Measurements from ENCODE around the gene MYO1B. TPM values are rescaled to one million over a fixed set of nuclear protein-coding genes. Genes with fewer than 3 reads are reported as not detected.

Gene MYO1B
- total RNA-seq, 1 experiment from 2014 or later: 37.8 TPM

DNA sequence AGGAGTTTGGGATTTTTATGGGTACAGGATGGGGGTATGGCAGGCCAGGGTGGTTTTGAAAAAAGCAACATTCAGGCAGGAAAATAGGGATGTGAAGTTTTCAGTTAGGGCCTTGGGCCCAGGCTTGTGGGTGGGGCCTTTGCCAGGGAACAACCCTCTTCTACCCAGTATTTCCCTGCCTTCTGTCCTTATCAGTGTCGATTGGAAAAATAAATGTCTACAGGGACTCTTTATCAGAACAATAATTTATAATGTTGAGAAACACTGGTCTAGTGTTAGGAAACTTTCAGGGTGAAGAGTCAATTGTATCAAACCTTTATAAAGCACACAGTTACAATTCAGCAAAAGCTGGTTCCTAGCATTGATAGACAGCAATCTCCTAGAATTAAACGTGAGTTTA is 218.6 kb downstream of the MYO1B start:
- no TSS peak for BruUV-seq (replicated peaks)
- H3K36me3 ChIP-seq (ENCODE audit: insufficient read depth, low read length, poor library complexity, severe bottlenecking): no peaks in the 10 kb centered on the region
- no peak overlapping the region for H3K27ac ChIP-seq (ENCODE audit: low read depth, low read length, poor library complexity, severe bottlenecking)
- ChIA-PET POLR2A (ENCODE audit: low non-redundant PET) (no interaction called here), CTCF (no interaction called here)
- intact Hi-C loops (cut with micrococcal nuclease; ENCODE audit: unreplicated experiment): no loop called here
- H3K4me3 ChIP-seq (ENCODE audit: low read depth, low read length, poor library complexity, severe bottlenecking): no peak overlapping the region
- no peaks in the 10 kb centered on the region for H3K9me3 ChIP-seq (ENCODE audit: low read depth, low read length, poor library complexity, severe bottlenecking)
- no peaks in the 10 kb centered on the region for H3K4me1 ChIP-seq (ENCODE audit: insufficient read depth, low read length, poor library complexity, severe bottlenecking)
- DNase-seq (ENCODE audit: low spot score): no peak
- TF ChIP-seq CTCF (conservative IDR thresholded peaks at IDR 0.05; ENCODE audit: low read depth, low read length): no peak
- no peak for TF ChIP-seq EZH2 (IDR thresholded peaks at IDR 0.05; ENCODE audit: borderline replicate concordance, low read depth, low read length, poor library complexity, severe bottlenecking)
- no peaks in the 10 kb centered on the region for H3K27me3 ChIP-seq (replicated peaks; ENCODE audit: insufficient read depth, low read depth, low read length, poor library complexity)

DNA sequence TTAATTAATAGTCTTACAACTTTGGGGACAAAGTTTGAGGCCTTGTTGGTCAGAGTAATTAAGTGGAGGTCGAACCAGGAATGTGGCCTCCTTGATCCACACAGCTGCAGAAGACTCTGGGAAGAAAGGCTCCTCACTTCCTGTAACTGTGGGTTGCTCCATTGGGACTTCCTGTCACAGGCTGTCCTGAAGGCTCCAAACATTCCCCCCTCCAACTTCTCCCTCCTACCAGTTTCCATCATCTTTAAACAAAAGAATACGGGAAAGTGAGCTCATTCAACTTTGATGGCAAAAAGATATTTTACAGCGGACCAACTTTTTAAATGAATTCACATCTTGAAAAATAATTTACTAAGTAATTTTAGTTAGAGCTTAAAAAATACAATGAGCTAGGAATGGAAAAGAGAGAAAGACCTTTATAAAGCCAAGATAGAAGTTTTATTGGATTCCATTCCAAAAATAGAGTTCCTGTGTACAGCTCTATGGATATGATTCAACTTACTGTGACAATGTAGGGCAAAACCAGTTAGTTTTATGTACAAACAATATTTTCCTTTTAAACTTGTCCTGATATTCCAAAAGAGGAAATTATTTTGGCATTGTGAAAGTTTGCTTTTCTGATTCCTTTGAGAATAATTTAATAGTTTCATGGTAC is 220.7 kb downstream of the MYO1B start:
- Histone ChIP-seq H3K9me3 (ENCODE audit: low read depth, low read length, poor library complexity, severe bottlenecking) (no peaks in the 10 kb centered on the region), H3K4me3 (ENCODE audit: low read depth, low read length, poor library complexity, severe bottlenecking) (no peak overlapping the region), H3K27ac (ENCODE audit: low read depth, low read length, poor library complexity, severe bottlenecking) (no peak overlapping the region), H3K27me3 (replicated peaks; ENCODE audit: insufficient read depth, low read depth, low read length, poor library complexity) (no peaks in the 10 kb centered on the region), H3K36me3 (ENCODE audit: insufficient read depth, low read length, poor library complexity, severe bottlenecking) (no peaks in the 10 kb centered on the region), H3K4me1 (ENCODE audit: insufficient read depth, low read length, poor library complexity, severe bottlenecking) (no peaks in the 10 kb centered on the region)
- intact Hi-C loops (cut with micrococcal nuclease; ENCODE audit: unreplicated experiment): no loop called here
- TF ChIP-seq CTCF (conservative IDR thresholded peaks at IDR 0.05; ENCODE audit: low read depth, low read length) (no peak), EZH2 (IDR thresholded peaks at IDR 0.05; ENCODE audit: borderline replicate concordance, low read depth, low read length, poor library complexity, severe bottlenecking) (no peak)
- peak; percentile 37 for DNase-seq (ENCODE audit: low spot score)
- CTCF ChIA-PET: interaction anchor here (0.7 kb wide), 1 partner anchor 301 kb away, joined by 3 read pairs; no protein-coding TSS in a partner anchor
- no TSS peak for BruUV-seq (replicated peaks)
- POLR2A ChIA-PET (ENCODE audit: low non-redundant PET): no interaction called here

DNA sequence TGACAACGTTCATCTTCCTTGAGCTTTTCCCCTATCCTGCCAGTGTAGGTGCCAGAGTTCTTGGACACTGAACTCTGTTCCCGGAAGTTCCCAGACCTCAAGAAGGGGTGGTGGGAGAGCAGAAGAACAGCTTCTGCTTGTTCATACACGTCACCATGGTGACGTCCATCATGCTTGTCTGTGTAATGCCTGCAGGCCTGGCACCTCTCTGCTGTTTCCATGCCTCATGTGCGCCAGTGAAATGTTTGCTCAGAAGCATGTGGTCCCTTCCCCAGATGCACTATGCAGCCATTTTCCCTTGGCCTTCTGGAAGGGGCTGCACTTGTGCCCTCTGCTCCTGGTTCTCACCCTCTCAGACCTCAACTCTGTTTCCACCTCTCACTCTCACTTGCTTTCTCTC is 221.9 kb downstream of the MYO1B start:
- CTCF ChIA-PET: no interaction called here

More for the DNA sequence above, 221.9 kb downstream of the MYO1B start:
- BruUV-seq (replicated peaks): no TSS peak
- H3K4me3 ChIP-seq (ENCODE audit: low read depth, low read length, poor library complexity, severe bottlenecking): no peak overlapping the region
- intact Hi-C loops (cut with micrococcal nuclease; ENCODE audit: unreplicated experiment): no loop called here
- H3K4me1 ChIP-seq (ENCODE audit: insufficient read depth, low read length, poor library complexity, severe bottlenecking): no peaks in the 10 kb centered on the region
- TF ChIP-seq EZH2 (IDR thresholded peaks at IDR 0.05; ENCODE audit: borderline replicate concordance, low read depth, low read length, poor library complexity, severe bottlenecking) (no peak), CTCF (conservative IDR thresholded peaks at IDR 0.05; ENCODE audit: low read depth, low read length) (no peak)
- POLR2A ChIA-PET (ENCODE audit: low non-redundant PET): no interaction called here
- H3K9me3 ChIP-seq (ENCODE audit: low read depth, low read length, poor library complexity, severe bottlenecking): no peaks in the 10 kb centered on the region
- H3K36me3 ChIP-seq (ENCODE audit: insufficient read depth, low read length, poor library complexity, severe bottlenecking): no peaks in the 10 kb centered on the region
- no peak overlapping the region for H3K27ac ChIP-seq (ENCODE audit: low read depth, low read length, poor library complexity, severe bottlenecking)
- DNase-seq (ENCODE audit: low spot score): no peak
- no peaks in the 10 kb centered on the region for H3K27me3 ChIP-seq (replicated peaks; ENCODE audit: insufficient read depth, low read depth, low read length, poor library complexity)

Data from A673 (cell line).